Testis (tissue), 2 donors: Measurements from ENCODE around the gene MAFB.

Experiments
- CTCF ChIP-seq, 3 experiments: fragments of 450-650 bp in 2 of 3; fragments of 200-600 bp in 1 of 3; sonication (generic) in 1 of 3; IDR thresholded peaks; one replicate each; pipeline ENCODE4 v1.5.1; 2016 to 2019; ENCODE audit warnings: antibody characterized with exemption in 3 of 3, mild to moderate bottlenecking in 2 of 3, moderate library complexity in 1 of 3
- POLR2A ChIP-seq: fragments of 450-650 bp; IDR thresholded peaks from one replicate; pipeline ENCODE4 v1.6.1; 2017; ENCODE audit warnings: antibody characterized with exemption, mild to moderate bottlenecking, moderate library complexity

GRCh38 chr20:40682104-40682981, 6.7 kb downstream of the MAFB start:
- TF ChIP-seq CTCF (IDR thresholded peaks at IDR 0.05) (no peak), POLR2A (no peak)
